Skeletal muscle tissue (tissue), 4 donors: Measurements from ENCODE around the gene TIAM1. TPM values are rescaled to one million over a fixed set of nuclear protein-coding genes. Genes with fewer than 3 reads are reported as not detected.

Source experiments
- H3K27ac ChIP-seq: one replicate; pipeline ENCODE4 v1.7.0; 2013; ENCODE audit warnings: mild to moderate bottlenecking, low read depth, low read length, inconsistent platforms
- H3K27me3 ChIP-seq, 3 donors: one replicate each; pipeline ENCODE4 v1.7.0; 2013; ENCODE audit warnings: low read length in 3 of 3; ENCODE audit not compliant: control insufficient read depth in 3 of 3, insufficient read depth in 3 of 3
- H3K36me3 ChIP-seq, 3 donors: one replicate each; pipeline ENCODE4 v1.7.0; 2013; ENCODE audit warnings: low read length in 3 of 3; ENCODE audit not compliant: control insufficient read depth in 3 of 3, insufficient read depth in 3 of 3
- H3K4me1 ChIP-seq, 3 donors: one replicate each; pipeline ENCODE4 v1.7.0; 2013; ENCODE audit warnings: low read length in 3 of 3, mild to moderate bottlenecking in 3 of 3; ENCODE audit not compliant: control insufficient read depth in 3 of 3, insufficient read depth in 3 of 3
- H3K4me3 ChIP-seq, 3 donors: one replicate each; pipeline ENCODE4 v1.7.0; 2013; ENCODE audit warnings: low read length in 3 of 3
- H3K9ac ChIP-seq, 3 donors: one replicate each; pipeline ENCODE4 v1.7.0; 2013; ENCODE audit warnings: low read length in 3 of 3, mild to moderate bottlenecking in 3 of 3, moderate library complexity in 2 of 3, low read depth in 1 of 3
- H3K9me3 ChIP-seq, 3 donors: one replicate each; pipeline ENCODE4 v1.7.0; 2013; ENCODE audit warnings: low read length in 3 of 3; ENCODE audit not compliant: control insufficient read depth in 3 of 3
- total RNA-seq: library from RNA; depleted of rRNA; stranded (reverse); fragments of >200 nt; gene quantifications from one replicate; pipeline ENCODE4 v1.2.3, GENCODE V29; 2014
- donor health status: Osteomylitis.

Gene TIAM1
- total RNA-seq, 1 donor from 2014 or later: 24.5 TPM

GRCh38 chr21:31335957-31336738 is 7.9 kb downstream of the TIAM1 start:
- no peaks in the 10 kb centered on the region for H3K36me3 ChIP-seq
- peaks cover 0 to 3% (median 0%) of the 10 kb centered on the region in 3 donors for H3K4me1 ChIP-seq
- H3K9ac ChIP-seq: no peak overlapping the region
- H3K27me3 ChIP-seq: no peaks in the 10 kb centered on the region
- no peak overlapping the region for H3K4me3 ChIP-seq
- H3K9me3 ChIP-seq: no peaks in the 10 kb centered on the region
- no peak overlapping the region for H3K27ac ChIP-seq

GRCh38 chr21:31334648-31335121 is 9.4 kb downstream of the TIAM1 start:
- H3K9me3 ChIP-seq: no peaks in the 10 kb centered on the region

GRCh38 chr21:31332525-31332924 is 11.5 kb downstream of the TIAM1 start:
- no peak overlapping the region for H3K4me3 ChIP-seq

More at GRCh38 chr21:31334648-31335121, 9.4 kb downstream of the TIAM1 start:
- H3K4me3 ChIP-seq: no peak overlapping the region
- no peaks in the 10 kb centered on the region for H3K27me3 ChIP-seq
- H3K36me3 ChIP-seq: no peaks in the 10 kb centered on the region
- no peak overlapping the region for H3K27ac ChIP-seq
- H3K4me1 ChIP-seq: peaks cover 0 to 3% (median 0%) of the 10 kb centered on the region in 3 donors
- no peak overlapping the region for H3K9ac ChIP-seq

GRCh38 chr21:31331231-31331630 is 12.8 kb downstream of the TIAM1 start:
- Histone ChIP-seq H3K4me1 (peaks cover 0 to 3% (median 0%) of the 10 kb centered on the region in 3 donors), H3K27me3 (no peaks in the 10 kb centered on the region), H3K9me3 (no peaks in the 10 kb centered on the region), H3K9ac (no peak overlapping the region), H3K27ac (no peak overlapping the region), H3K4me3 (no peak overlapping the region), H3K36me3 (no peaks in the 10 kb centered on the region)

More at GRCh38 chr21:31332525-31332924, 11.5 kb downstream of the TIAM1 start:
- Histone ChIP-seq H3K27ac (no peak overlapping the region), H3K36me3 (no peaks in the 10 kb centered on the region), H3K9me3 (no peaks in the 10 kb centered on the region), H3K9ac (no peak overlapping the region), H3K27me3 (no peaks in the 10 kb centered on the region), H3K4me1 (peaks cover 0 to 3% (median 0%) of the 10 kb centered on the region in 3 donors)

GRCh38 chr21:31330144-31330483 is 13.9 kb downstream of the TIAM1 start:
- H3K27me3 ChIP-seq: no peaks in the 10 kb centered on the region

GRCh38 chr21:31329456-31330143 is 14.5 kb downstream of the TIAM1 start:
- no peaks in the 10 kb centered on the region for H3K27me3 ChIP-seq
- no peaks in the 10 kb centered on the region for H3K9me3 ChIP-seq
- no peak overlapping the region for H3K4me3 ChIP-seq
- H3K27ac ChIP-seq: no peak overlapping the region
- no peaks in the 10 kb centered on the region for H3K36me3 ChIP-seq
- H3K9ac ChIP-seq: no peak overlapping the region
- H3K4me1 ChIP-seq: no peaks in the 10 kb centered on the region

More at GRCh38 chr21:31330144-31330483, 13.9 kb downstream of the TIAM1 start:
- no peak overlapping the region for H3K4me3 ChIP-seq
- H3K9ac ChIP-seq: no peak overlapping the region
- no peak overlapping the region for H3K27ac ChIP-seq
- no peaks in the 10 kb centered on the region for H3K4me1 ChIP-seq
- H3K9me3 ChIP-seq: no peaks in the 10 kb centered on the region
- no peaks in the 10 kb centered on the region for H3K36me3 ChIP-seq

GRCh38 chr21:31326522-31327242 is 17.4 kb downstream of the TIAM1 start:
- no peak overlapping the region for H3K9ac ChIP-seq
- no peaks in the 10 kb centered on the region for H3K27me3 ChIP-seq
- H3K4me1 ChIP-seq: no peaks in the 10 kb centered on the region
- H3K27ac ChIP-seq: no peak overlapping the region
- no peak overlapping the region for H3K4me3 ChIP-seq
- no peaks in the 10 kb centered on the region for H3K36me3 ChIP-seq
- no peaks in the 10 kb centered on the region for H3K9me3 ChIP-seq

GRCh38 chr21:31318971-31319370 is 25.1 kb downstream of the TIAM1 start:
- H3K27me3 ChIP-seq: no peaks in the 10 kb centered on the region
- no peaks in the 10 kb centered on the region for H3K9me3 ChIP-seq
- H3K9ac ChIP-seq: no peak overlapping the region
- H3K4me3 ChIP-seq: no peak overlapping the region
- H3K36me3 ChIP-seq: no peaks in the 10 kb centered on the region
- H3K27ac ChIP-seq: no peak overlapping the region
- no peaks in the 10 kb centered on the region for H3K4me1 ChIP-seq

GRCh38 chr21:31317688-31318087 is 26.4 kb downstream of the TIAM1 start:
- no peaks in the 10 kb centered on the region for H3K36me3 ChIP-seq
- no peaks in the 10 kb centered on the region for H3K4me1 ChIP-seq
- H3K4me3 ChIP-seq: no peak overlapping the region
- H3K9me3 ChIP-seq: no peaks in the 10 kb centered on the region
- no peaks in the 10 kb centered on the region for H3K27me3 ChIP-seq
- no peak overlapping the region for H3K9ac ChIP-seq
- H3K27ac ChIP-seq: no peak overlapping the region
